HCT116 (cell line): Measurements from ENCODE around the gene ITGAL. TPM values are rescaled to one million over a fixed set of nuclear protein-coding genes. Genes with fewer than 3 reads are reported as not detected.

Experiments used
- ATAC-seq: fragments of 200-7000 bp; cut with Tn5 transposase; 2 replicates; pipeline ENCODE4 v1.9.1; 2020; ENCODE audit warnings: mild to moderate bottlenecking, moderate library complexity
- BruUV-seq: library from RNA; stranded (reverse); fragments of 400-500 nt; replicated peaks from 2 replicates; lab custom pipeline; 2021; lab: Mats Ljungman, UMichigan
- CTCF ChIA-PET: fragments of 300-600 bp; sonication (Branson Sonifier 250); formaldehyde crosslinking; loops from one replicate; lab custom pipeline; 2021; ENCODE audit warnings: antibody characterized with exemption; lab: Charles Lee
- POLR2A ChIA-PET: fragments of 300-600, 350-600 bp; sonication (Branson Sonifier 250); formaldehyde crosslinking; loops from one replicate; lab custom pipeline; 2021; ENCODE audit warnings: antibody characterized with exemption; lab: Charles Lee
- RAD21 ChIA-PET, 2 experiments: fragments of 300-600 bp; sonication (Branson Sonifier 250); formaldehyde crosslinking; loops; one replicate each; lab custom pipeline; 2023; ENCODE audit warnings: low total read pairs in 2 of 2; ENCODE audit not compliant: uncharacterized antibody in 2 of 2, unreplicated experiment in 2 of 2, low non-redundant PET in 1 of 2; lab: Charles Lee
- DNase-seq: peaks from one replicate; pipeline ENCODE4 v3.0.0-alpha.2; 2010; ENCODE audit warnings: low read depth, low spot score
- H2AFZ ChIP-seq: fragments of 200-600 bp; shearing (Covaris generic), sonication (generic); 2 replicates; pipeline ENCODE4 v1.6.1; 2017; ENCODE audit warnings: low read depth, mixed run types, mixed read lengths, antibody characterized with exemption, low read length; ENCODE audit not compliant: poor library complexity, severe bottlenecking
- H3K27ac ChIP-seq: 2 replicates; pipeline ENCODE4 v1.5.1; 2012; ENCODE audit warnings: low read depth, low read length
- H3K27me3 ChIP-seq: fragments of 200-600 bp; sonication (generic); 2 replicates; pipeline ENCODE4 v1.6.1; 2016; ENCODE audit warnings: mixed run types, low read length, mixed read lengths; ENCODE audit not compliant: insufficient read depth
- H3K36me3 ChIP-seq, 2 experiments: fragments of 200-500 bp in 1 of 2; fragments of 200-600 bp in 1 of 2; sonication (Bioruptor generic) in 1 of 2; sonication (generic) in 1 of 2; 2 replicates each; pipeline versions ENCODE4 v1.5.1 to v1.6.1; 2014 to 2016; ENCODE audit warnings: low read length in 2 of 2, inconsistent platforms in 1 of 2, mixed read lengths in 1 of 2, mixed run types in 1 of 2; ENCODE audit not compliant: insufficient read depth in 2 of 2, control insufficient read depth in 1 of 2
- H3K4me1 ChIP-seq, 2 experiments: fragments of 200-600 bp in 1 of 2; sonication (generic) in 1 of 2; 2 replicates each; pipeline versions ENCODE4 v1.5.1 to v1.6.1; 2012 to 2017; ENCODE audit warnings: low read length in 2 of 2, inconsistent platforms in 1 of 2, mild to moderate bottlenecking in 1 of 2, mixed read lengths in 1 of 2, mixed run types in 1 of 2, moderate library complexity in 1 of 2; ENCODE audit not compliant: insufficient read depth in 2 of 2, control insufficient read depth in 1 of 2
- H3K4me2 ChIP-seq: fragments of 200-600 bp; sonication (generic); 2 replicates; pipeline ENCODE4 v1.6.1; 2017; ENCODE audit warnings: mixed run types, low read length, mixed read lengths
- H3K4me3 ChIP-seq, 2 experiments: fragments of 200-600 bp in 1 of 2; sonication (generic) in 1 of 2; replicated peaks in 1 of 2; 2 replicates each; pipeline ENCODE4 v1.5.1; 2011 to 2016; ENCODE audit warnings: low read length in 2 of 2, control low read depth in 1 of 2, low read depth in 1 of 2, mild to moderate bottlenecking in 1 of 2, mixed read lengths in 1 of 2, mixed run types in 1 of 2
- H3K79me2 ChIP-seq: fragments of 200-600 bp; sonication (generic); 2 replicates; pipeline ENCODE4 v1.6.1; 2017; ENCODE audit warnings: mild to moderate bottlenecking, mixed run types, low read length, moderate library complexity, mixed read lengths; ENCODE audit not compliant: insufficient read depth
- H3K9ac ChIP-seq: fragments of 200-600 bp; sonication (generic); 2 replicates; pipeline ENCODE4 v1.6.1; 2016; ENCODE audit warnings: low read length, mixed read lengths
- H3K9me2 ChIP-seq: fragments of 200-600 bp; sonication (generic), shearing (Covaris generic); 2 replicates; pipeline ENCODE4 v1.6.1; 2017; ENCODE audit warnings: mixed run types, mild to moderate bottlenecking, moderate library complexity; ENCODE audit not compliant: insufficient read depth
- H3K9me3 ChIP-seq, 2 experiments: fragments of 200-500 bp in 1 of 2; fragments of 200-600 bp in 1 of 2; sonication (Bioruptor generic) in 1 of 2; sonication (generic) in 1 of 2; 2 replicates each; pipeline ENCODE4 v1.6.1; 2014 to 2017; ENCODE audit warnings: low read length in 2 of 2, mixed read lengths in 2 of 2, inconsistent platforms in 1 of 2, low read depth in 1 of 2, mild to moderate bottlenecking in 1 of 2, mixed run types in 1 of 2, moderate library complexity in 1 of 2; ENCODE audit not compliant: control insufficient read depth in 1 of 2, insufficient read depth in 1 of 2
- H4K20me1 ChIP-seq: fragments of 200-600 bp; sonication (generic), shearing (Covaris generic); 2 replicates; pipeline ENCODE4 v1.6.1; 2017; ENCODE audit warnings: mixed run types, mild to moderate bottlenecking, moderate library complexity; ENCODE audit not compliant: insufficient read depth
- CEBPB ChIP-seq: IDR thresholded peaks from 2 replicates; pipeline ENCODE4 v1.6.1; 2012; ENCODE audit warnings: low read depth
- CTCF ChIP-seq, 3 experiments: fragments of 200-600 bp in 1 of 3; sonication (generic) in 1 of 3; IDR thresholded peaks in 2 of 3; conservative IDR thresholded peaks in 1 of 3; 2 replicates each; pipeline ENCODE4 v1.5.1; 2012 to 2017; ENCODE audit warnings: low read depth in 2 of 3, low read length in 2 of 3, antibody characterized with exemption in 1 of 3, borderline replicate concordance in 1 of 3, control low read depth in 1 of 3, mild to moderate bottlenecking in 1 of 3, mixed read lengths in 1 of 3, mixed run types in 1 of 3, moderate library complexity in 1 of 3; ENCODE audit not compliant: insufficient read depth in 1 of 3
- EGR1 ChIP-seq: IDR thresholded peaks from 2 replicates; pipeline ENCODE4 v1.6.1; 2012; ENCODE audit warnings: low read depth
- ELF1 ChIP-seq: IDR thresholded peaks from 2 replicates; pipeline ENCODE4 v1.6.1; 2012; ENCODE audit warnings: low read depth, borderline replicate concordance
- EZH2 ChIP-seq: fragments of 200-600 bp; sonication (generic); IDR thresholded peaks from 2 replicates; pipeline ENCODE4 v1.6.1; 2017; ENCODE audit warnings: antibody characterized with exemption, mixed run types
- FOSL1 ChIP-seq: IDR thresholded peaks from 2 replicates; pipeline ENCODE4 v1.6.1; 2012; ENCODE audit warnings: low read depth
- JUND ChIP-seq: IDR thresholded peaks from 2 replicates; pipeline ENCODE4 v1.6.1; 2012
- MAX ChIP-seq: IDR thresholded peaks from 2 replicates; pipeline ENCODE4 v1.6.1; 2012
- POLR2AphosphoS5 ChIP-seq: IDR thresholded peaks from 2 replicates; pipeline ENCODE4 v1.6.1; 2011; ENCODE audit warnings: mild to moderate bottlenecking, low read depth, low read length, moderate library complexity
- RAD21 ChIP-seq: IDR thresholded peaks from 2 replicates; pipeline ENCODE4 v1.6.1; 2012; ENCODE audit warnings: low read depth, mild to moderate bottlenecking
- SIN3A ChIP-seq: IDR thresholded peaks from 2 replicates; pipeline ENCODE4 v1.6.1; 2012; ENCODE audit warnings: low read depth
- SP1 ChIP-seq: IDR thresholded peaks from 2 replicates; pipeline ENCODE4 v1.6.1; 2012; ENCODE audit warnings: low read depth
- SRF ChIP-seq: IDR thresholded peaks from 2 replicates; pipeline ENCODE4 v1.6.1; 2012; ENCODE audit warnings: low read depth
- TCF7L2 ChIP-seq: IDR thresholded peaks from 2 replicates; pipeline ENCODE4 v1.7.0; 2011; ENCODE audit warnings: borderline replicate concordance, inconsistent platforms; ENCODE audit not compliant: insufficient read depth, insufficient read length; ENCODE audit errors: extremely low read depth
- YY1 ChIP-seq: IDR thresholded peaks from 2 replicates; pipeline ENCODE4 v1.6.1; 2011; ENCODE audit warnings: low read length, low read depth, moderate library complexity, mild to moderate bottlenecking; ENCODE audit not compliant: insufficient replicate concordance; ENCODE audit errors: extremely low read depth
- ZFX ChIP-seq: fragments of 450-650 bp; IDR thresholded peaks from 2 replicates; pipeline ENCODE4 v1.6.1; 2017
- ZNF274 ChIP-seq: fragments of 200-500 bp; sonication (Bioruptor generic); IDR thresholded peaks from 2 replicates; pipeline ENCODE4 v1.6.1; 2014; ENCODE audit warnings: mild to moderate bottlenecking, low read depth, low read length, inconsistent platforms
- intact Hi-C: fragments of 100-400 bp; cut with micrococcal nuclease; formaldehyde crosslinking; loops from 2 replicates; pipeline ENCODE4 v1.10.0; 2022
- total RNA-seq: library from RNA; stranded (reverse); gene quantifications from one replicate; pipeline ENCODE4 v1.2.1, GENCODE V29; 2021; ENCODE audit not compliant: unreplicated experiment

The ITGAL gene
- total RNA-seq, 1 experiment from 2014 or later: 1.4 TPM

GRCh38 chr16:30553393-30553899 lies 80.9 kb downstream of the ITGAL start:
- ChIA-PET RAD21 (no interaction called here), POLR2A (no interaction called here), CTCF (no interaction called here)
- Histone ChIP-seq H3K4me3 (no peak overlapping the region), H3K27ac (no peak overlapping the region; the same call in 1 of the 2 replicates), H3K4me2 (no peak overlapping the region), H3K9me2 (no peaks in the 10 kb centered on the region), H3K9me3 (no peaks in the 10 kb centered on the region), H3K9ac (no peak overlapping the region), H3K27me3 (no peaks in the 10 kb centered on the region), H3K4me1 (peaks cover 6 to 20% of the 10 kb centered on the region in 2 experiments), H3K79me2 (peaks cover 14% of the 10 kb centered on the region; the same call in 1 of the 2 replicates), H3K36me3 (peaks cover 4% of the 10 kb centered on the region in 2 experiments; a peak in 2 of 4 replicates), H4K20me1 (no peaks in the 10 kb centered on the region), H2AFZ (no peak overlapping the region)
- TF ChIP-seq SRF (no peak), CTCF (IDR thresholded peaks at IDR 0.05 in 2 of 3, conservative IDR thresholded peaks at IDR 0.05 in 1 of 3; ENCODE audit: borderline replicate concordance in 1 of 3, insufficient read depth in 1 of 3, low read depth in 2 of 3, low read length in 2 of 3) (no peak), EGR1 (no peak), RAD21 (no peak), ZNF274 (no peak), POLR2AphosphoS5 (no peak), TCF7L2 (no peak), SP1 (no peak), EZH2 (no peak), YY1 (no peak), ZFX (no peak), SIN3A (no peak), FOSL1 (no peak), CEBPB (no peak), MAX (no peak), ELF1 (no peak), JUND (no peak)
- ATAC-seq: no peak
- DNase-seq: no peak
- no TSS peak for BruUV-seq
- intact Hi-C loops: no loop called here
